ENCODE results near the gene XPR1. TPM values are rescaled to one million over a fixed set of nuclear protein-coding genes. Genes with fewer than 3 reads are reported as not detected.

Gene XPR1
- total RNA-seq, 2 experiments from 2014 or later = 15.0 to 20.0 TPM

GRCh38 chr1:180609643-180610555 is 21.9 kb upstream of the XPR1 start:
- Mint-ChIP-seq H3K27me3 (no peaks in the 10 kb centered on the region), H3K36me3 (no peaks in the 10 kb centered on the region), H3K27ac (no peak overlapping the region), H3K4me1 (peaks cover 8% of the 10 kb centered on the region), H3K4me3 (no peak overlapping the region), H3K9me3 (no peaks in the 10 kb centered on the region)
- no peak for DNase-seq

- no peak overlapping the region for H3K4me3 Mint-ChIP-seq
- H3K36me3 Mint-ChIP-seq = no peaks in the 10 kb centered on the region
- no peak overlapping the region for H3K27ac Mint-ChIP-seq
- H3K9me3 Mint-ChIP-seq = no peaks in the 10 kb centered on the region
- peaks cover 8% of the 10 kb centered on the region for H3K4me1 Mint-ChIP-seq
- H3K27me3 Mint-ChIP-seq = no peaks in the 10 kb centered on the region
- no peak for DNase-seq
Measured at GRCh38 chr1:180610556-180611015, 21.2 kb upstream of the XPR1 start.

DNA sequence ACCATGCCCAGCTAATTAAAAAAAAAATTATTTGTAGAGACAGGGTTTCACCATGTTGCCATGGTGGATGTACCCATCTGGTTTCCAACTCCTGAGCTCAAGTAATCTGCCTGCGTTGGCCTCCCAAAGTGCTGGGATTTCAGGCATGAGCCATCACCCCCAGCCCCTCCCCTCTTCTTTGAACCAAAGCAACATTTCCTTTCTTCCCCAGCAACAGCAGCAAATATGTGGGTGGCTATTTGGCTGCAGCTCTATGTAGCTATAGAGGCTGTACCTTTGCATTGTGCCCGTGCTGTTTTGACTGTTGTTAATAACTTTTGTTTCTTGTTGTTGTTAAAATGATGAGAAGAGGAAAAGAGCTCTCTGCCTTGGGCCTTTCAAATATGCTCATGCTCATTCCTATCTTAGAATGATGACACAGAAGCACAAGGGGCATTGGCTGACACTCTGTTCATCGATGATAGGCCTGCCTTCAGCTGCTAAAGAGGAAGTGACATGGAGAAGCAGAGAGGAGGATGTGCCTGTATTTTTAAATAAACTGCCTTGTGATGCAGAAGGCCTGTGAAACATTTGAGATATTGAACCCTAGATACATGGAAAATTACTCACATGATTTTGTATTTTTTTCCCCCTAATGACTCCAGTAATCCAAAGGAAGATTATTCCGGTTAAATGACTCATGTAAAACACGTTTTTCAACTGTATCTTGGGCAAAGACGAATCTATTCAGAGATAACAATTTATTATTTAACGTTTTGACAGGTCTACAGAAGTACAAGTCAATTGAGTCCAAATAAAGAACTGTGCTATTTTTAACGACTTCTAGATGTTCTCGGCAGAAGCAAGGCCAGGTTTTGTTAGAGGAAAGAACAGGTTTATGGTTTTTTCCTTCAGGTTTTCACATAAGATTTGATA is 20.5 kb upstream of the XPR1 start:
- Mint-ChIP-seq H3K27me3 (no peaks in the 10 kb centered on the region), H3K36me3 (no peaks in the 10 kb centered on the region), H3K4me1 (peaks cover 8% of the 10 kb centered on the region), H3K4me3 (no peak overlapping the region), H3K9me3 (no peaks in the 10 kb centered on the region), H3K27ac (no peak overlapping the region)
- DNase-seq = no peak

DNA sequence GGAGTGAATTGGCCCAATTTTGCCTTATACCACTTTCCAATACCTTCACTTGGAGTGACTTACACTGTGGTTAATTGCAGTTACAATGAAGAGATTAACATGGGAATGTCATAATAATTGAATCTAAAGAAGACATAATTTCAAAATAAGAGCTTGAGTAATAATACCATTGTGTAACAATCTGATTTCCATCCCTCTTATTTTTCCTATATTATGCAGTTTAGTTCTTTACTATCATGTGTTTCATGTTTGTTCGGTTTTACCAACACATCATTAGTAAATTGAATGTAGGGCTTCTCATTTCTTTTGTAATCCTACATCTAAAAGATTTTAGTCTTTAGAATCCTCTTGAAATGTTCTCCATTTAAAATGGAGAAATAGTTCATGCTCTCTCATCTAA is 19.2 kb upstream of the XPR1 start:
- Mint-ChIP-seq H3K27ac (no peak overlapping the region), H3K27me3 (no peaks in the 10 kb centered on the region), H3K4me1 (peaks cover 8% of the 10 kb centered on the region), H3K9me3 (no peaks in the 10 kb centered on the region), H3K4me3 (no peak overlapping the region), H3K36me3 (no peaks in the 10 kb centered on the region)
- DNase-seq = no peak

DNA sequence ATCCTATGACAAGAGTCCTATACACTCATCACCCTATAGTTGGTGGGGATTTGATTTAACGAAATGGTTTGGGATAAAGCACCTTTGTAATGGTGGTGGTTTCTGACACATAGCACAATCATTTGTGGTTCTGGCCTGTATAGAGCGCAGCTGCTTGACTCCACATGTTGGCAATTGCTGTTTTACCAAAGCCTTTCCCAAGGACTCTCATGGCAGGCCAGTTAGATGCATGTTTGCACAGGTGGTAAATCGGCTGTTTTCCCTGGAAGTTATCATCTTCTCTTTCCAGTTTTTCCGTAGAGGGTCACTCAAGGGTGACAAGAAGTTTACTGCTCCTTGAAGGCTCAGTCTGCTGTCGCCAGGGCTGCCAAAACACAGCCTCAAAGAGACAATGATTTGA is 17.1 kb upstream of the XPR1 start:
- no peaks in the 10 kb centered on the region for H3K36me3 Mint-ChIP-seq
- no peak overlapping the region for H3K27ac Mint-ChIP-seq
- H3K4me3 Mint-ChIP-seq = no peak overlapping the region
- H3K27me3 Mint-ChIP-seq = no peaks in the 10 kb centered on the region
- H3K4me1 Mint-ChIP-seq = peaks cover 7% of the 10 kb centered on the region
- no peaks in the 10 kb centered on the region for H3K9me3 Mint-ChIP-seq
- no peak for DNase-seq

DNA sequence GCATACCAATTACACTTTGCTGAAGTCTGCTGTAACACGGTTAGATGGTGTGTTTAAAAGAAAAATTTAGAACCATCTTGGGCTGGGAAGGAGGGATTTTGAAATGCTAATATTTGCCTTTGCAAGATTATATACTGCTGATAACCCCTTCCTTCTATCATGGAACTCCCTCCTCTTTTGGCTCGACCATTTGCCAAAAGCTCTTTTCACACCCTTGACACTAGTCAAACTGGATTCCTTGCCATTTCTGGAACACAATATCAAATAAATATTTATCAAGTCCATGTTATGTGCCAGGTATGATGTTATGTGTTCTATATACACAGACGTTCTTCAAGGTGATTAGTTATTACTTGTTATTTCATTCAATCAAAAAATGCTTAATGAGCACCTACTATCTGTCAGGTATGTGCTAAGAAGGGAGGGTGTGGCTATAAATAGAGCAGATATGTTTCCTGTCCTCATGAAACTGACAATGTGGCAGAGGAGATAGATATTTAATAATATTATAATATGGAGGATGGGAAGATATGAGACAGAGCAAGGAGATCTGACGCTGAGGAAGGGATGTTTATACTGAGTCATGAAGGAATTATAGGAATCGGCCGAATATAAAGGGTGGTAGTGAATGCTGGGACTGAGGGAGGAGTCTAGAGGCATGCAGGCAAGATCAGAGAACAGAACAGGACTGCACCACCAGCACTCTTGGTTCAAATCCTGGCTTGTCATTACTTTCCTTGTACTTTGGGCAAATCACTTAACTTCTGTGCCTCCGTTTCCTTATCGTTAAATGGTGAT is 16.1 kb upstream of the XPR1 start:
- Mint-ChIP-seq H3K4me3 (no peak overlapping the region), H3K27me3 (no peaks in the 10 kb centered on the region), H3K36me3 (no peaks in the 10 kb centered on the region), H3K9me3 (no peaks in the 10 kb centered on the region), H3K27ac (no peak overlapping the region), H3K4me1 (peaks cover 6% of the 10 kb centered on the region)
- DNase-seq = no peak

DNA sequence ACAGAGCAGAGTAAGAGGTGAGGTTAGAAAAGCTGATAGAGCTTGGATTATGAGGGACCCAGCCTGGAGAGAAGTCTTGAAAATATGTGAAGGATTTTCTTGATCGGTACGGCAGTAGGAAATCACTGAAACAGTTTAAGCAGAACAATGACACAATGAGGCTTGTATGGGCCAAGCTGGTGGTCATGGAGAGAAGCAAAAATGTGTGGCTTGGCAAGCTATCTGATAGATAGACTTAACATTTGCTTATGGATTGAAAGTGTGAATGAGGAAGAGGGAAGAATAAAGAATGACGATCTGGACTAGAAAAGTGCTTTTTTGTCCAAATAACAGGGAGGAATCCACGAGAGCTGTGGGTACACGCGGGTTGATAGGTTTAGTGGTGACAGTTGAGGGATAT is 15.4 kb upstream of the XPR1 start:
- Mint-ChIP-seq H3K9me3 (no peaks in the 10 kb centered on the region), H3K4me3 (no peak overlapping the region), H3K4me1 (peaks cover 1% of the 10 kb centered on the region), H3K27ac (no peak overlapping the region), H3K27me3 (no peaks in the 10 kb centered on the region), H3K36me3 (no peaks in the 10 kb centered on the region)
- no peak for DNase-seq

DNA sequence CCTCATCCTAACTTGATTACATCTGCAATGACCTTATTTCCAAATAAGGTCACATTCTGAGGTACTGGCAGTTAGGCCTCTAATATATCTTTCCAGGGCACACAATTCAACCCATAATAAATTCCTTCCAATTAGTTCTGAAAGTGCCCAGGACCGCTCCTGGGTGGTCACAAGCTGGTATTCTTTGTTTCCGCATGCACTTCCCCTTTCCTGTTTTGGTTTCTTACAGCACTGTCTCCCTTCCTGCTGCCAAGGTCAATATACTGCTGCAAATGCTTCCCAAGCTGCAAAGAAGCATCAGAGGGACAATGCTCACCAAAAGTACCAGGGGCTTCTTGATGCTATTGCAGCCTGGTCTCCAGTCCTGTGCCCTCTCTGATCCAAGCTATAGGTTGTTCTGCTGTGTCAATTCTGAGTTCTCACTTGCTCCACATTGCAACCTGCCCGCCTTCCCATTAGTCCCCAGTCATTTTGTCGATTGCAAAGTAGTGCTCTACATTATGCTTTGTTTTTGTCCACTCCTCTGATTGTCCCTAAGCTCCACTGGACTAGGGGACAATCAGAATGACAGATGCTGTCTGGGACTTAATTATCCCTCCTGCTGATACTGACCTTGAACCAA is 13.9 kb upstream of the XPR1 start:
- no peak overlapping the region for H3K27ac Mint-ChIP-seq

GRCh38 chr1:180620581-180620980 is 11.2 kb upstream of the XPR1 start:
- peaks cover 4% of the 10 kb centered on the region for H3K27me3 Mint-ChIP-seq
- no peaks in the 10 kb centered on the region for H3K9me3 Mint-ChIP-seq
- no peaks in the 10 kb centered on the region for H3K36me3 Mint-ChIP-seq
- no peak overlapping the region for H3K27ac Mint-ChIP-seq
- no peaks in the 10 kb centered on the region for H3K4me1 Mint-ChIP-seq
- no peak overlapping the region for H3K4me3 Mint-ChIP-seq
- DNase-seq = no peak

More for the DNA sequence above, 13.9 kb upstream of the XPR1 start:
- Mint-ChIP-seq H3K27me3 (no peaks in the 10 kb centered on the region), H3K4me3 (no peak overlapping the region), H3K9me3 (no peaks in the 10 kb centered on the region), H3K36me3 (no peaks in the 10 kb centered on the region), H3K4me1 (no peaks in the 10 kb centered on the region)
- DNase-seq = no peak

DNA sequence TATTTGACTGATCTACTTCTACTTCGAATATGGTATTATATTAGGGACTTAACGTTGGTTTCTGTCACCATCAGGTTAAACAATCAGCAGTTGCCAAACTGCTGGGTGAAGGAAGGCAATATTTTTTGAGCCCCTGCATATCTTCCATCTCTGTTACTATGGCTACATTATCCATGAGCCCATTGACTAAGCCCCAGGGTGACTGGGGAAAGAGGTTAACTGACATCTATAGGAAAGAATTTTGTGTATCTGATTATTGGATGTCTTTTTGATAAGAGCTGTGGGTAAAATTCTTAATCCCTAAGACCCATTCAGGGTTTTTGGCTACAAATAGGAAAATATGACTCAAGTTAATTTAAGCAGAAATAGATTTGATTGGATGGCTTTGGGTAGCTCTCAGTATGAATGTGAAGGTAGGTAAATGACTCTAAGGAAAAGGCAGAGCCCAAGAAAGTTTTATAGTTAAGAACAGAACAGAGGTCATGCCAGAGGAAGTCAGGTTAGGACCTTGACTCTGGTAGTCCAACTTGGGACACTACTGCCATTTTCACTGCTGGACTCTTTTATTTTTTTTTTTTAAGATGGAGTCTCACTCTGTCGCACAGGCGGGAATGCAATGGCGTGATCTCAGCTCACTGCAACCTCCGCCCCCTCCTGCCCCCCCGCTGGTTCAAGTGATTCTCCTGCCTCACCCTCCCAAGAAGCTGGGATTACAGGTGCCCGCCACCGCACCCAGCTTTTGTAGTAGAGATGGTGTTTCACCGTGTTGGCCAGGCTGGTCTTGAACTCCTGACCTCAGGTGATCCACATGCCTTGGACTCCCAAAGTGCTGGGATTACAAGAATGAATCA is 8.9 kb upstream of the XPR1 start:
- H3K36me3 Mint-ChIP-seq = no peaks in the 10 kb centered on the region
- H3K27me3 Mint-ChIP-seq = peaks cover 4% of the 10 kb centered on the region
- H3K27ac Mint-ChIP-seq = no peak overlapping the region
- no peaks in the 10 kb centered on the region for H3K9me3 Mint-ChIP-seq
- no peak for DNase-seq
- H3K4me3 Mint-ChIP-seq = no peak overlapping the region
- no peaks in the 10 kb centered on the region for H3K4me1 Mint-ChIP-seq

GRCh38 chr1:180623579-180624347 is 8.1 kb upstream of the XPR1 start:
- DNase-seq = no peak
- Mint-ChIP-seq H3K36me3 (no peaks in the 10 kb centered on the region), H3K4me1 (no peaks in the 10 kb centered on the region), H3K27ac (no peak overlapping the region), H3K9me3 (no peaks in the 10 kb centered on the region), H3K27me3 (peaks cover 4% of the 10 kb centered on the region), H3K4me3 (no peak overlapping the region)

DNA sequence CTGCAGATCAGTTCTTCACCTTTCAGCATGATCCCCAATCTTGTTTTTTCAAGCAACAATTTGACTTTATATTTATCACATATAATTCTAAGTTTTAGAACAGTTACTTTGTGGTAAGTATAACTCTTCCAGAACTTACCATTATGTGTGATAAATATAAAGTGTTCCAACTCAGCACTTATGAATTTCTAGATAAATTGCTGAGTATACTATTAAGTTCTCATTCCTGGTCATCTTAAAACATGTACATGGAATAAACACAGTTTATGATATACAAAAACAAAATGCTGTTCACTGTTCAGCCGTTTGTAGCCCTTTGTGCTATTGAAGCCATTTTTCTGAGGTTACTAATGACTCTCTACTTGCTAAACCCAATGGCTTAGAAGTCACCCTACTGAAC is 5.1 kb upstream of the XPR1 start:
- Mint-ChIP-seq H3K27me3 (peaks cover 4% of the 10 kb centered on the region), H3K4me1 (peaks cover 2% of the 10 kb centered on the region), H3K9me3 (no peaks in the 10 kb centered on the region), H3K27ac (no peak overlapping the region), H3K4me3 (no peak overlapping the region), H3K36me3 (no peaks in the 10 kb centered on the region)
- DNase-seq = no peak

DNA sequence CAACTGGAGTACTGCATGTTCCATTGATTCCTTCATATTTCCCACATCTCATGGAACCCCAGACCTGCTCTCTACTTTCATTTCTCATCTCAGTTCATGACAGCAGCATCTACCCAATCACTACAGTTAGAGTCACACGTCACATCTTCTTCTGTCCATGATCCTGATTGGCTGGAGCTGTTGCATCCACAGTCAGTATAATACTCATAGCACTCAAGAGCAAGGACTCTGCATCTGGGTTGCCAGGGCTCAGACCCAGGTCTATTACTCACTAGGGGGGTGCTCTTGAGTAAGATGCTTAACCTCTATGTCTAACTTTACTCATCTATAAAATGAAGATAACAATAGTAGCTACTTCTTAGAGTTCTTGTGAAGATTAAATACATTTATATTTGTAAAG is 4.4 kb upstream of the XPR1 start:
- Mint-ChIP-seq H3K36me3 (no peaks in the 10 kb centered on the region), H3K27me3 (peaks cover 4% of the 10 kb centered on the region), H3K9me3 (no peaks in the 10 kb centered on the region), H3K4me1 (peaks cover 2% of the 10 kb centered on the region), H3K4me3 (no peak overlapping the region), H3K27ac (no peak overlapping the region)
- no peak for DNase-seq
